ENCODE results near the gene KAT7. TPM values are rescaled to one million over a fixed set of nuclear protein-coding genes. Genes with fewer than 3 reads are reported as not detected.

KAT7 gene
- 113 TPM for polyA plus RNA-seq (2013, experiment 1 of 2)
- 117 TPM for polyA plus RNA-seq (2013, experiment 2 of 2)

DNA sequence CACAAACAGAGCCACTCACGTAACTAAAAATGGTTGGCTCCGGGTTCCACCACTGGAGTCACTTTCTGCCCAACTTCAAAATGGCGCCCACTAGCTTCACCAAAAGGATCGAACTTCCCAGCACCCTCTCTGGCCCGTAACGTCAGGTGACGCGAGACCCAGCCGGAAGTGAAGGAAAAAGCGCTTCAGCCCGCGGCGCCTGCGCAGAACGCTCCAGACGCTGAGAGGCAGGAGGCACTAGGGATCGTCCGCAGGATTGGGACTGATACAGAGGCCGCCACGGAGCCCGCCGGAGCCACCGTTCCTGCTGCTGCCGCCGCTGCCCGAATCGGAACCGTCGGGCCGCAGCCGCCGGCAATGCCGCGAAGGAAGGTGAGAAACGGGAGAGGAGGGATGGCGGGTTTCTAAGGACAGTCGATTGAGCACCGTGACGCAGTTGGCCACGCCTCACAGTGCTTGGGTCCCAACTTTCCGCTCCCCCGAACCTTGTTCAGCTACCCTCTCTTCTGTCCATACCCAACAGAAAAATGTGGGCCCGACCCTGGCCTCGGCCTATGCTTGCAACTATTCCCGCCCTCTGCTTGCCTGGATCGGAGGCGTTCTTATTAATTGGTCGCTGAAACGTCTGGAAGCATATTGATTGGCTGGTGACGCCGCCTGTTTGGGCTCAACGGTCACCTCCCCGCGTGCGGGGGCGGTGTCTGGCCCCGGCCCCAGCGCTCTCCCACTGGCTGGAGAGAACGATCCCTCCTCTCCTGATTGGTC is at the start of gene KAT7:
TSS of gene KAT7 (plus strand) at position 204 of the 765 bp plus-strand sequence. CDS start at position 358, 154 bp downstream.
- WGBS: under 1% methylated on average over 59 of the region's 59 CpGs
- Histone ChIP-seq H3K27me3 (ENCODE audit: insufficient read depth, low read length) (peaks cover 13% of the 10 kb centered on the region), H3K27ac (ENCODE audit: low read depth, low read length) (peak within 1 kb of the TSS; percentile 96), H3K9ac (ENCODE audit: low read depth, low read length) (peak within 1 kb of the TSS; percentile 97), H3K4me1 (ENCODE audit: insufficient read depth, low read length) (peaks cover 12% of the 10 kb centered on the region), H3K9me3 (ENCODE audit: insufficient read depth, low read depth, low read length) (no peaks in the 10 kb centered on the region), H3K36me3 (ENCODE audit: insufficient read depth, low read length) (peaks cover 33% of the 10 kb centered on the region), H3K4me3 (ENCODE audit: low read length) (peak within 1 kb of the TSS; percentile 86)

DNA sequence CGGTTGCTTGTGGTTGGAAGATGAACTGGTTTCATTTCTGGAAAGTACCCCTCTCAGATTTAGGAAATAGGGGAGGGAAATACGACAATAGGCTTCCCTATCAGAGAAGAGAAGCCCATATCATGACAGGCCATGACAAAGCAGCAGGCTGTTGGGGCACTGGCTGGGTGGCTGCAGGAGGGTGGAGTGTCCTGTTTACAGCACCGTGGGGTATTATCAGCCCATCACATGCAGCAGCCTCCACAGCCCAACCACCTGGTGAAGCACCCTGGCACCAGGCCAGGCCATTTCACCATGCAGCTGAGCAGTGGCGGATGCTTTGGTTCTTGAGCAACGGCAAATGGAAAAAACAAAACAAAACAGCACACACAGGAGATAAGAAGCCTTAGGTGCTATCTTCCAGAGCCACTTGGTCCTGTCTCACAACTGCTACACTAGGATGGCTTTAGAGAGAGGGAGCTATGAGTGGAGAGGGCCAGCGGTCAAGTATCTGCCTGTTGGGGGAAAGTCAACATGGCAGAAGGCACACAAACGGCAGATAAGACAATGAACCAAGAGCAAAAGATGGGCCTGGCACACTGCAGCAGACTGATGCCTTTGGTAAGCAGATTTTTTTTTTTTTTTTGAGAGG is 48.7 kb upstream of the KAT7 start:
- Histone ChIP-seq H3K27me3 (ENCODE audit: insufficient read depth, low read length) (no peaks in the 10 kb centered on the region), H3K4me3 (ENCODE audit: low read length) (no peak overlapping the region), H3K36me3 (ENCODE audit: insufficient read depth, low read length) (no peaks in the 10 kb centered on the region), H3K27ac (ENCODE audit: low read depth, low read length) (no peak overlapping the region), H3K9ac (ENCODE audit: low read depth, low read length) (no peak overlapping the region), H3K9me3 (ENCODE audit: insufficient read depth, low read depth, low read length) (no peaks in the 10 kb centered on the region), H3K4me1 (ENCODE audit: insufficient read depth, low read length) (no peaks in the 10 kb centered on the region)
- 90% methylated on average over 7 of the region's 7 CpGs for WGBS

DNA sequence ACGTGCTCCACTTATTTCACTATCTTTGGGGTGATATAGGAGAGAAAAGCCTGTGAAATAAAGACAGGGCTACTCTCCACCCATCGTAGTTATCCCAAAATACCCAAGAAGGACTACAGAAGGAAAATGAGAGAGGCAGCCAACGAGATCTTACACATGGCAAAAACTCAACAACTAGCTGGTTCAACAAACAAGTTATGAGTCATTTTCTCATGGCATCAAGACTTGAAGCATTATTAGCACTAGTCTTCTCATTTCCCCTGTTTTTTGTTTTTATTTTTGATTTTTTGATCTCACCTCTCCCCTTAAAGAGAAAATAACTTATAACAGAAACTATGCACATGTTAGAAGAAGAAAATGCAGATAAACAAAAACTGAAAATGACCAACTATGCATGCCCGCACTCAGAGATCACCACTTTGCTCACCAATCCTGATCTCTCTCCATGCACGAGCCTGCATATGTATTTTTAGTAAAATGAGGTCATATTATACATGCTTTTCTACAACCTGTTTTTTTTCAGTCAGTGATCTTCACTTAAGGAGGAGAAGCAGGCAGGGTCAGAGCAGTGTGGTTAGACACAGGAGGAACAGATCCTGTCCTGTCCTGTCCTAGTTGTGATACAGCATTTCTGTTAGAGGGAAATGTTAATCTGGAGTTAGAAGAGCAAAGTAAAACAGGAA is 47.3 kb upstream of the KAT7 start:
- Histone ChIP-seq H3K4me1 (ENCODE audit: insufficient read depth, low read length) (no peaks in the 10 kb centered on the region), H3K27ac (ENCODE audit: low read depth, low read length) (no peak overlapping the region), H3K36me3 (ENCODE audit: insufficient read depth, low read length) (no peaks in the 10 kb centered on the region), H3K9me3 (ENCODE audit: insufficient read depth, low read depth, low read length) (no peaks in the 10 kb centered on the region), H3K27me3 (ENCODE audit: insufficient read depth, low read length) (no peaks in the 10 kb centered on the region), H3K9ac (ENCODE audit: low read depth, low read length) (no peak overlapping the region), H3K4me3 (ENCODE audit: low read length) (no peak overlapping the region)
- WGBS: 79% methylated on average over 3 of the region's 5 CpGs

DNA sequence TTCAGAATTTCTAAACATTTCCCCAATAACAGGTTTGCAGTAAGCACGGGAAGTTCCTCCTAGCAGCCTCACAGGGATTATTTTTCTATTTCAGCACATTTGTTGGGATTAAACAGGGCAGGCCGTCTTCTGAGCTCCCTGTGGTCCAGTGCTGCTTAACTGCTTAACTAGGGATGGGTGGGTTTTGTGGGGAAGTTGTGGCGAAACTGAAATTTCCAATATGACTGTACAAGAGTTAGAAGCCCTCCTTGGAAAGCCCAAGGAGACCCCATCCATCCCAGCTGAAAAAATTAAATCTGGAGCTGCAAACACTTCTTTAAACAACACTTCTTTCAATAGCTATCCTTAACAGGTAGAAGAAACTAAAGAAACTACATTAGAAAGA is 46.8 kb upstream of the KAT7 start:
- no peaks in the 10 kb centered on the region for H3K27me3 ChIP-seq (ENCODE audit: insufficient read depth, low read length)
- no peaks in the 10 kb centered on the region for H3K4me1 ChIP-seq (ENCODE audit: insufficient read depth, low read length)
- WGBS: 85% methylated on average over 3 of the region's 3 CpGs
- no peak overlapping the region for H3K4me3 ChIP-seq (ENCODE audit: low read length)
- no peaks in the 10 kb centered on the region for H3K36me3 ChIP-seq (ENCODE audit: insufficient read depth, low read length)
- no peaks in the 10 kb centered on the region for H3K9me3 ChIP-seq (ENCODE audit: insufficient read depth, low read depth, low read length)
- H3K27ac ChIP-seq (ENCODE audit: low read depth, low read length): no peak overlapping the region
- H3K9ac ChIP-seq (ENCODE audit: low read depth, low read length): no peak overlapping the region

DNA sequence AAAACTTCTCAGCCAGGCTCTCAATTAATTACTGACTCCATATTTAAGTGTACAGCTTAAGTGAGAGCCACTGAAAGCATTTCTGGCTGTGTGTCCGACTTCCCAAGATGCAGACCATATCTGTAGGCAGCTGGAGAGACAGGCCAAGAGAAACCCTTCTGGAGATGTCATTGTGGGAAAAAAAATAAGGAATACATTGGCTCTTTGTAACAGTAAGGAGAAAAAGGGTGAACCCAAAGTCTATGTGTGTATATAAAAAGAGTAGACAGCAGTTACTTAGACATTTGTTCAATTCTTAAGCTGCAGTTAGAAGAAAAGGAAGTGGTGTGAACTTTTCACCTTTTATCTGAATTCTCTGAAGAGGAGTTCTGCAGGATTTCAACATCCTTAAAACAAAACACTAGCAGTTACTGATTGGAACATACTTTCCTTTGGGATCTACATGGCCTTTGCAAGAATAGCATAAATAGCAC is 46.3 kb upstream of the KAT7 start:
- Histone ChIP-seq H3K36me3 (ENCODE audit: insufficient read depth, low read length) (no peaks in the 10 kb centered on the region), H3K4me3 (ENCODE audit: low read length) (no peak overlapping the region), H3K27me3 (ENCODE audit: insufficient read depth, low read length) (no peaks in the 10 kb centered on the region), H3K27ac (ENCODE audit: low read depth, low read length) (no peak overlapping the region), H3K9me3 (ENCODE audit: insufficient read depth, low read depth, low read length) (no peaks in the 10 kb centered on the region), H3K9ac (ENCODE audit: low read depth, low read length) (no peak overlapping the region), H3K4me1 (ENCODE audit: insufficient read depth, low read length) (no peaks in the 10 kb centered on the region)
- WGBS: 89% methylated on average over 1 of the region's 1 CpG

DNA sequence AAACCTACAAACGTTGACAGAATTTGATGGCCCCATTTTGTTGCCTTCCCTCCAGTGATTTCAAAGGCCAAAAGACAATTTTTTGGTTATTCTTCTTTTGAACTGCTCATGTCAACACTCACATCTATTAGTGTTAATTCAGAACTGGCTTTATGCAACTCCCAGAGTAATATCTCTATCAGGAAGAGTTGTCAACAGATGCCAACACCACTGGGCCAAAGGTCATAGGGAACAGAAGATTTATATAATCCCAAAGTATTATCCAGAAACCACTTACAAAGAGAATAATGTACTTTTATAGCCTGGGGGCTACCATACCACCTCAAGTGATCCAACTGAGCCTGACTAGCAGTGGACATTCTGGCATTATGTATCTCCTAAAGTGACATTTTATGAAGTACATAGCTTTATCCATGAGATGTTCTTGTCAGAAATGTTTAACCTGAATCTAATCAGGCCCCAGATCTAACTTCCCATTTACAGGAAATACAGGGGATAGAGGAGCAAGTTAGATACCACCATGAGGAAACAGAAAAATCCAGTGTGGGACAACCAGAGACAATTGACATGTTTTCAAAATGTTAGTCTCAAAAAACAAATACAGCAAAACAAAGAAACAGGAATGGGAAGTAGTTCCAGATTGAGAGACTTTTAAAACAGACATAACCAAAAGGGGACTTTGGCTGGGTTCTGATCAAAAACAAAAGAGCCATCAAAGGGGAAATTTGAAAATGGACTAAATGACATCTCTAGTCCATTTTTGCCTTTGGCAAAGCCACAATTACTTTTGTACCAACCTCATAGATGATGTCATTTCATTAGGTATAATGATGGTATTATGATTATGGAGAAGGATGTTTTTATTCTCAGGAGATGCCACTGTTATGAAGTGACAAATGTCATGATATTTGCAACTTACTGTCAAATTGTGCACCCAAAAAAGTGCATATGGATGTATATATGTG is 43.0 kb upstream of the KAT7 start:
- Histone ChIP-seq H3K27ac (ENCODE audit: low read depth, low read length) (no peak overlapping the region), H3K9ac (ENCODE audit: low read depth, low read length) (no peak overlapping the region), H3K9me3 (ENCODE audit: insufficient read depth, low read depth, low read length) (no peaks in the 10 kb centered on the region), H3K36me3 (ENCODE audit: insufficient read depth, low read length) (peaks cover 4% of the 10 kb centered on the region; the same call in 1 of the 2 replicates), H3K27me3 (ENCODE audit: insufficient read depth, low read length) (no peaks in the 10 kb centered on the region), H3K4me1 (ENCODE audit: insufficient read depth, low read length) (no peaks in the 10 kb centered on the region), H3K4me3 (ENCODE audit: low read length) (no peak overlapping the region)
- WGBS: 88% methylated on average over 1 of the region's 1 CpG

DNA sequence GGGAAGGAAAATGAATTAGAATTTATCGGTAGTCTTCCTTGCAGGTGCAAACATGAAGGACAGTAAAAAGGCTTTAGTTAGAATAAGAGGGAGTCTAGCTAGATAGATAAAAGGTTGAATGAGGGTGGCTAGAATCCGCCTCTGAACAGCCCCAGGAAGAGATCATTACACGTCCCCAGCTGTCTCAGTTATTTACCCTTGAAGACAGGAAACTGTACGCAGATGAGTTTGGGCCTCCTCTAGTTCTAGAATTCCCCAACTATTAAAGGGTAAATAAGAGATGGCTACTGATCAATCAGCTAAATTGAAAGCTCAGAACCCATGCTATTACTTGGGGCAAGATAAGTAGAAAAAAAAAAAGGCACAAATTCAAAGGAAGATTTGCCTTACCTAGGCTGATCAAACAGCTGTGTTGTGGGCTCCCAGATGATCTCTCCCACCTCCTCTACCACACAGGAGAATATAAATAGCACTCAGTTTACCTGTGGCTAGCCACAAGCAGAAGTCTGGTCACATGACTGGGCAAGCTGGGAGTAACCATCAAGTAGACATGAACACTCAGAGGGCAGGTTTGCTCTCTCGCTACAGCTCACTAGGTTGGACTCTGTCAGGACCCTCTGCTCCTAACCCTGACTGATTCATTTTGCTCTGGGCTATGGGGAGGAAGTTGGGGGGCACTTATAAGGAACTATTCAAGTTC is 41.5 kb upstream of the KAT7 start:
- H3K4me1 ChIP-seq (ENCODE audit: insufficient read depth, low read length): no peaks in the 10 kb centered on the region
- no peak overlapping the region for H3K4me3 ChIP-seq (ENCODE audit: low read length)
- WGBS: 92% methylated on average over 5 of the region's 5 CpGs

DNA sequence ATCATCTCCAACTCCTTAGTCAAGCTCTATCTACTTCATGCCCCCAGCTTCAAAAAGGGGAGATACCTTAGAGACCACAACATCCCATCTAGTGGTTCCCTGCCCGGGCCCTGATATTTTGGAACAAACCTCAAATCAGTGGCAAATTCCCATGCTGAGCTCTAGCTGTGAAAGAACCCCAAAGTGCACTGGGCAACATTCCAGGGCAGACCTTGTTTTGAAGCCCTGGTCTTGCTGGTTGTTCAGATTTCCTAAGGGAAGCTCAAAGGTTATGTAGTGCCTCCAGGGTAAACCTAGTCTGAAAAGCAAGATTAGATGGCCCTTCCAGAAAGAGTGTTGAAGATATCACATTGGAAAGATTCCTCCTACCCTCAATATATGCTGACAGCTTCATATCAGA is 40.8 kb upstream of the KAT7 start:
- no peak overlapping the region for H3K27ac ChIP-seq (ENCODE audit: low read depth, low read length)
- WGBS: 93% methylated on average over 1 of the region's 1 CpG
- no peak overlapping the region for H3K4me3 ChIP-seq (ENCODE audit: low read length)

More for the DNA sequence above, 41.5 kb upstream of the KAT7 start:
- H3K9me3 ChIP-seq (ENCODE audit: insufficient read depth, low read depth, low read length): no peaks in the 10 kb centered on the region
- H3K27me3 ChIP-seq (ENCODE audit: insufficient read depth, low read length): no peaks in the 10 kb centered on the region
- no peak overlapping the region for H3K27ac ChIP-seq (ENCODE audit: low read depth, low read length)
- H3K9ac ChIP-seq (ENCODE audit: low read depth, low read length): no peak overlapping the region
- peaks cover 4% of the 10 kb centered on the region; the same call in 1 of the 2 replicates for H3K36me3 ChIP-seq (ENCODE audit: insufficient read depth, low read length)

DNA sequence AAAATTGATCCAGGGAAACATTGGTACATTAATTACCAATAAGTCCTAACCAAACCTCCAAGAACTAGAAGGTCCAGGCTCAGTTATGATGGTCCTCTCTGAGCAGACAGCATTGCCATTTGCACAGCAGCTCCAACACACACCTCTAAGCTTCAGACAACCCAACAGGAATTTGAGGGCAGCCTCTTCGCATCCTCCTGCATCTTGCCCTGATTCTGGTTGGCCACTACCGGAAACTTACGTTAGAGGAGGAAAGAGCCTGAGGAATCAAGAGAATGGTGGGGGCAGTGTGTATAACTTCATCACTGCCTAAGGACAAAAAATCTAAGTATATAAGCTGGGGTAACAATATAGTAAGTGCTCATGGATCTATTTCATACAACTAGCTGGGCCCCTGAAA is 40.3 kb upstream of the KAT7 start:
- H3K9me3 ChIP-seq (ENCODE audit: insufficient read depth, low read depth, low read length): no peaks in the 10 kb centered on the region
- 92% methylated on average over 3 of the region's 3 CpGs for WGBS
- H3K4me3 ChIP-seq (ENCODE audit: low read length): no peak overlapping the region
- no peak overlapping the region for H3K9ac ChIP-seq (ENCODE audit: low read depth, low read length)
- no peaks in the 10 kb centered on the region; the same call in 1 of the 2 replicates for H3K4me1 ChIP-seq (ENCODE audit: insufficient read depth, low read length)
- no peaks in the 10 kb centered on the region for H3K27me3 ChIP-seq (ENCODE audit: insufficient read depth, low read length)
- peaks cover 4% of the 10 kb centered on the region; the same call in 1 of the 2 replicates for H3K36me3 ChIP-seq (ENCODE audit: insufficient read depth, low read length)
- no peak overlapping the region for H3K27ac ChIP-seq (ENCODE audit: low read depth, low read length)

More for the DNA sequence above, 40.8 kb upstream of the KAT7 start:
- no peaks in the 10 kb centered on the region for H3K9me3 ChIP-seq (ENCODE audit: insufficient read depth, low read depth, low read length)
- H3K27me3 ChIP-seq (ENCODE audit: insufficient read depth, low read length): no peaks in the 10 kb centered on the region
- H3K9ac ChIP-seq (ENCODE audit: low read depth, low read length): no peak overlapping the region
- H3K4me1 ChIP-seq (ENCODE audit: insufficient read depth, low read length): no peaks in the 10 kb centered on the region; the same call in 1 of the 2 replicates
- peaks cover 4% of the 10 kb centered on the region; the same call in 1 of the 2 replicates for H3K36me3 ChIP-seq (ENCODE audit: insufficient read depth, low read length)

DNA sequence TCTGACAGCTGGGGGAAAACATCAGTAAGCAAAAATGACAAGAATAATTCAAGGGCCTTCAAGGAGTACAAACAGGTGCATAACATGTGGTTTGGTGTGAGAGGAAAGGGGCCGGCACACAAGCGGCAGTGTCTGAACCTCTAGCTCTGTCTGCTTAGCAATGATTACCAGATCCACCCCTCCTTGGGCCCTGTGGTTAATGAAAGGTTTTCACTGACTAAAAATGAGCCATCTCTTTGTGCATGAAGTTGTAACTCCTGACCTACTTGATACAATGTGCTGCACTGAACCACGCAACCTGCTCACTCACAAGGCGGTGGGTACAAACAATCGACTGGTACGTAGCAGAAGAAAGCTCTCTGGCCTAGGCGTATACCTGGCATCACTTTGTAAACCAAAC is 39.7 kb upstream of the KAT7 start:
- 95% methylated on average over 7 of the region's 7 CpGs for WGBS
- H3K4me1 ChIP-seq (ENCODE audit: insufficient read depth, low read length): no peaks in the 10 kb centered on the region; the same call in 1 of the 2 replicates
- no peak overlapping the region for H3K9ac ChIP-seq (ENCODE audit: low read depth, low read length)
- H3K9me3 ChIP-seq (ENCODE audit: insufficient read depth, low read depth, low read length): no peaks in the 10 kb centered on the region
- no peak overlapping the region for H3K4me3 ChIP-seq (ENCODE audit: low read length)
- H3K27me3 ChIP-seq (ENCODE audit: insufficient read depth, low read length): no peaks in the 10 kb centered on the region
- peaks cover 4% of the 10 kb centered on the region; the same call in 1 of the 2 replicates for H3K36me3 ChIP-seq (ENCODE audit: insufficient read depth, low read length)
- no peak overlapping the region for H3K27ac ChIP-seq (ENCODE audit: low read depth, low read length)
